Adrenal gland (tissue), 5 donors: Measurements from ENCODE around the gene TRRAP.

Experiments
- POLR2A ChIP-seq, 2 donors: fragments of 450-650 bp; IDR thresholded peaks; one replicate each; pipeline ENCODE4 v1.6.1; 2017; ENCODE audit warnings: antibody characterized with exemption in 2 of 2, mild to moderate bottlenecking in 2 of 2, moderate library complexity in 1 of 2
- TF ChIP-seq, protein P1 (sequence below), 6 experiments: fragments of 450-650 bp in 4 of 6; fragments of 200-600 bp in 2 of 6; sonication (generic) in 1 of 6; IDR thresholded peaks; 1 replicate in 5 of 6; 2 replicates in 1 of 6; pipeline versions ENCODE4 v1.5.1 to v1.8.0; 2016 to 2021; ENCODE audit warnings: antibody characterized with exemption in 6 of 6, mild to moderate bottlenecking in 2 of 6, moderate library complexity in 1 of 6
- donor health status: DM: no; HTN: no; CAD: no.

DNA sequence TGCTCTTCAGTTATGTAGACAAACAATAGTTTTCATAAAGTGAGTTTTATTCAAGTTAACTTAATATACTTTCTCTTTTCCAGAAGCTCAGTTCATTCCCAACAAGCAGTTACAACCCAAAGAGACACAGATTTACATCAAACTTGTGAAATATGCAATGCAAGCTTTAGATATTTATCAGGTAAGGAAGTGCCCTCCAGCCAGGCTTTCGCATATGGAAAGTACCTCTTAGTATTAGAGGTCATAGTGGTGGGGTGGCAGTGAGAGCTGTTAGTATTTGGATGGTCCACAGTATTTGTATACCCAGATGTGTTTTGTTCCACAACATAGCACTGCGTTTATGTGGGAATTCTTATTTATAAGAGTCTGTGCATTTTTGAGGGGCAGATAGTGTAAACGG, 32.1 kb downstream of the TRRAP start:
- TF ChIP-seq, protein P1, sequence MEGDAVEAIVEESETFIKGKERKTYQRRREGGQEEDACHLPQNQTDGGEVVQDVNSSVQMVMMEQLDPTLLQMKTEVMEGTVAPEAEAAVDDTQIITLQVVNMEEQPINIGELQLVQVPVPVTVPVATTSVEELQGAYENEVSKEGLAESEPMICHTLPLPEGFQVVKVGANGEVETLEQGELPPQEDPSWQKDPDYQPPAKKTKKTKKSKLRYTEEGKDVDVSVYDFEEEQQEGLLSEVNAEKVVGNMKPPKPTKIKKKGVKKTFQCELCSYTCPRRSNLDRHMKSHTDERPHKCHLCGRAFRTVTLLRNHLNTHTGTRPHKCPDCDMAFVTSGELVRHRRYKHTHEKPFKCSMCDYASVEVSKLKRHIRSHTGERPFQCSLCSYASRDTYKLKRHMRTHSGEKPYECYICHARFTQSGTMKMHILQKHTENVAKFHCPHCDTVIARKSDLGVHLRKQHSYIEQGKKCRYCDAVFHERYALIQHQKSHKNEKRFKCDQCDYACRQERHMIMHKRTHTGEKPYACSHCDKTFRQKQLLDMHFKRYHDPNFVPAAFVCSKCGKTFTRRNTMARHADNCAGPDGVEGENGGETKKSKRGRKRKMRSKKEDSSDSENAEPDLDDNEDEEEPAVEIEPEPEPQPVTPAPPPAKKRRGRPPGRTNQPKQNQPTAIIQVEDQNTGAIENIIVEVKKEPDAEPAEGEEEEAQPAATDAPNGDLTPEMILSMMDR (IDR thresholded peaks at IDR 0.05), result no peak
- TF ChIP-seq POLR2A (IDR thresholded peaks at IDR 0.05), result no peak
